GM19328 (cell line): Measurements from ENCODE around the gene GIPC3.
"Not testable (repeated sequence)": the region's sequence is repeated elsewhere in the genome, so short reads cannot be mapped to it uniquely, and the experiment has no call there.

Experiments
- ATAC-seq: cut with Tn5 transposase; IDR thresholded peaks from one replicate; pipeline ENCODE4 v1.9.1; 2021; ENCODE audit warnings: mild to moderate bottlenecking, moderate library complexity; ENCODE audit not compliant: unreplicated experiment

The GIPC3 gene

GRCh38 chr19:3575949-3576673 is 9.2 kb upstream of the GIPC3 start:
- ATAC-seq, result no peak

DNA sequence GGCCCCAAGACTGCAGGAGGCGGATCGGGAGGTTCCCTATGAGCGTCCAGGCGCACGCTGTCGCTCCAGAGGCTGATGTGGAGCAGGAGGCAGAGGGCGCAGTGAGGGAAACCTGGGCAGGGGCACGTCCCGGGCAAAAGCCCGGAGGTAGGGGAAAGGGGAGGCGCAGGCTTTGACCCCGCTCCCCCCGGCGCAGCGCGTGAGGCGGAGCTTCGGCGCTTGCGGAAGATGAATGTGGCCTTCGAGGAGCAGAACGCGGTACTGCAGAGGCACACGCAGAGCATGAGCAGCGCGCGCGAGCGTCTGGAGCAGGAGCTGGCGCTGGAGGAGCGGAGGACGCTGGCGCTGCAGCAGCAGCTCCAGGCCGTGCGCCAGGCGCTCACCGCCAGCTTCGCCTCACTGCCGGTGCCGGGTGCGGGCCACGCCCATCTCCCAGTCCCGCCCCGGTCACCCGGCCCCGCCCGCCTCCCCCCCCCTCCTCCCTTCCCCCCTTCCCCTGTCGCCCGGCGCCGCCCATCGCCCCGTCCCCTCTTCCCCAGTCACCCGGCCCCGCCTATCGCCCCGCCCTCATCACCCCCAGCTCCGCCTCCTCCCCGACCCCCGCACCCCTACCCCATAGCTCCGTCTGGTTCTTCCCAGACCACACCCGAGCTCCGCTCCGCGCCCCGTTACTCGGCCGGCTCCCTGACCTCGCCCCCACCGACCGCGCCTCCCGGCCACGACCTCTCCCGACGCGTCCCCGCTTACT is 8.4 kb upstream of the GIPC3 start:
- ATAC-seq, result no peak

- no peak for ATAC-seq
Measured at GRCh38 chr19:3577723-3578344, 7.4 kb upstream of the GIPC3 start.

GRCh38 chr19:3578390-3578789 is 6.9 kb upstream of the GIPC3 start:
- no peak for ATAC-seq

DNA sequence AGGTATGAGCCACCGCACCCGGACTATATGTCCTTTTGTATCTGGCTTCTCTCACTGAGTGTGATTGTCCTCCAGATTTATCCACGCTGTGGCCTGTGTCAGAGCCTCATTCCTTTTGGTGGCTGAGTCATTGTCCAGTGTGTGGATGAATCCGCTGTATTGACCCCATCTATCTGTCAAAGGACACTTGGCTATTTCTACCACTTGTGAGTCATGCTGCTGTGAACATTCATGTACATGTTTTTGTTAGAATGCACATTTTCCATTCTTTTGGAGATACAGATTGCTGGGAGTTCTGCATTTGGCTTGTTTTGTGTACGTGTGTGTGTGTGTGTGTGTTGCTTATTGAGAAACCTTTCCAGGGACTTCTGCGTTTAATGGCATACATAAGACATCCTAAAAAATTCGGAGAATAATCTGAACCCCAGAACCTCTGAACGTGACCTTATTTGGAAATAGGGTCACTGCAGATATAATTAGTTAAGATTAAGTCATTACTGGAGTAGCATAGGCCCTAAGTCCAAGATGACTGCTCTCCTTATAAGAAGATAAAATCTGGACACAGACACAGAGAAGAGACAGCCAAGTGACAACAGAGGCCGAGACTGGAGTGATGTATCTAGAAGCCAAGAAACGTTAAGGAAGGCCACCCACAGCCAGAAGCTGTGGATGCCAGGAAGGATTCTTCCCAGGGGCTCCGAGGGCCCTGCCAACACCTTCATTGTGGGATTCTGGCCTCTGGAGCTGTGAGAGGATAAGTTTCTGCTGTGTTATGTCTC is 4.9 kb upstream of the GIPC3 start:
- ATAC-seq, result no peak

DNA sequence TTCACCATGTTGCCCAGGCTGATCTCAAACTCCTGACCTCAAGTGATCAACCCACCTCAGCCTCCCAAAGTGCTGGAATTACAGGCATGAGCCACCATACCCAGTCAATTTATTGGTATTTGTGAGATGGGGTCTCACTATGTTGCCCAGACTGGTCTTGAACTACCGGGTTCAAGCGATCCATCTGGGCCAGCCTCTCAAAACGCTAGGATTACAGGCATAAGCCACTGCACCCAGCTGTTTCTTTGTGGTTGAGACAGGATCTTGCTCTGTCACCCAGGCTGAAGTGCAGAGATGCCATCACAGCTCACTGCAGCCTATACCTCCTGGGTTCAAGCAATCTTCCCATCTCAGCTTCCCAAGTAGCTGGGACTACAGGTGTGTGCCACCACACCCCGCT is 3.5 kb upstream of the GIPC3 start:
- ATAC-seq, result not testable (repeated sequence)

- not testable (repeated sequence) for ATAC-seq
Measured at GRCh38 chr19:3584036-3584802, 1.1 kb upstream of the GIPC3 start.

- ATAC-seq, result no peak
Measured at GRCh38 chr19:3586127-3586626, 899 bp downstream of the GIPC3 start.

- ATAC-seq, result no peak
Measured at GRCh38 chr19:3586707-3587346, 1.5 kb downstream of the GIPC3 start.

GRCh38 chr19:3589439-3589838 is 4.2 kb downstream of the GIPC3 start:
- ATAC-seq, result no peak

GRCh38 chr19:3589949-3590348 is 4.7 kb downstream of the GIPC3 start:
- no peak for ATAC-seq

DNA sequence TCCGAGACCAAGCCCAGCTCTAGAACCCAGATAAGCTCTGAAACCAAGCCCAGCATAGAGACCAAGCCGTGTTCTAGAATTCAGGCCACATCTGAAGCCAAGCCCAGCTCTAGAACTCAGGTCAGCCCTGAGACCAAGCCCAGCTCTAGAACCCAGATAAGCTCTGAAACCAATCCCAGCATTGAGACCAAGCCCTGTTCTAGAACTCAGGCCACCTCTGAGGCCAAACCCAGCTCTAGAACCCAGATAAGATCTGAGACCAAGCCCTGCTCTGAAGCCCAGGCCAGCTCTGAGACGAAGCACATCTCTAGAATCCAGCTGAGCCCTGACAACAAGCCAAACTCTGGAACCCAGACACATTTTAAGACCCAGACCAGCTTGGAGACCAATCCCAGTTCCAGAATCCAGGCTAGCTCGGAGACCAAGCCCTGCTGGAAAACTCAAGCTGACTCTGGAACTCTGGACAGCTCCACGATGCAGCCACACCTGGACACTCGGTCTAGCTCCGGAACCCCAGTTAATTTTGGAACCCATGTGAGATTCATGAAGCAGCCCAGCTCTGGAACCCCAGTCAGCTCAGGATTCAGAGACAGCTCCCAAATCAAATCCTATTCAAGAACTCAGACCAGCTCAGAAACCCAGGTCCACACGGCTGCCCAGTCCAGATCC is 5.8 kb downstream of the GIPC3 start:
- ATAC-seq, result no peak

DNA sequence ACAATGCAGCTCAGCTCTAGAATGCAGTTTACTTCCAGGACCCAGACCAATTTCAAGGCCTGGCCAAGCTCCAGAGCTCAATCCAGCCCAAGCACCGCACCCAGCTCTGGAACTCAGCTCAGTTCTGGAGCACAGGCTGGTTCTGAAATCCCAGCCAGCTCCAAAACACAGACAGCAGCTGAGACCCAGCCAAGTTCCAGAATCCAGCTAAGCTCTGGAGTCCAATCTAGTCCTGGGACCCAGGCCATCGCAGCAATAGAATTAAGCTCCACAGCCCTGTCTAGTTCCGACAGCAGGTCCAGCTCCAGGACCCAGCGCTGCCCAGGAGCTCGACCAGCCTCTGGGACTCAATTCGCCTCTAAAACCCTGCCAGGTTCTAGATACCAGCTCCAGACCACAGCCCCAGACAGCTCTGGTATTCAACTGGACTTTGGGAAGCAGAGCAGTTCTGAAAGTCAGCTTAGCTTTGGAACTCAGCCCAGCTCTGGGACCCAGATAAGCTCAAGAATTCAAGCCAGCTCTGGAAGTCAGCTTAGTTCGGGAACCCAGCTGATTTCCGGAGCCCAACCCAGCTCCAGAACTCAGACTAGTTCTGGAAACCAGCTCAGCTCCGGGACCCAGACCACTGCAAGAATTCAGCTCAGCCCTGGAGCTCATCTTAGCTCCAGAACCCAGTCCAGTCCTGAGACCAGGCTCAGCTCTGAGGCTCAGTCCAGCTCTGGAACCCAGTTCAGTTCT is 6.8 kb downstream of the GIPC3 start:
- no peak for ATAC-seq

GRCh38 chr19:3593156-3593555 is 7.9 kb downstream of the GIPC3 start:
- no peak for ATAC-seq

DNA sequence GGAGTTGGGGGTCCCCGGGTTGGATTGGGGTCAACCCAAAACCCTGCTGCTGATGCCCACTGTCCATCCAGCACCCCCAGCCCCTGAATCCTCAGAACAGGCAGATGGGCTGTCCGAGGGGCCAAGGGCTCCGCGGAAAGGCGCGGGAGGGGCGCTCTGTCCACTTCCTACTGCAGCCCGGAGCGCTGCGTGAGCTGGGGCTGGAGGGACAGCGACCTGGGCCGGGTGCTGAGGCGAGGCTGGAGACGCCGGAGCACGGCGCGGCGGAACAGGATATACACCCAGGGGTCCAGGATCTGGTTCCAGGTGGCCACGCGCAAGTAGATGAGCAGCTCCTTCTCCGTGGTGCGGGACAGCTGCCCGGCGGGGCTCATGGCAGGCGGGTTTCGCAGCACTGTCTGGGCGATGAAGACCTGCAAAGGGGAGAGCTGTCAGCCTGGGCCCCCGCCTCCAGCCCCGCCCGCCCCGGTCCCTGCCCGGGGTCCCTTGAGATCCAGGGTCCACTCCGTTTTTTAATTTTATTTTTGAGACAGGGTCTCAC is 10.3 kb downstream of the GIPC3 start:
- no peak for ATAC-seq

DNA sequence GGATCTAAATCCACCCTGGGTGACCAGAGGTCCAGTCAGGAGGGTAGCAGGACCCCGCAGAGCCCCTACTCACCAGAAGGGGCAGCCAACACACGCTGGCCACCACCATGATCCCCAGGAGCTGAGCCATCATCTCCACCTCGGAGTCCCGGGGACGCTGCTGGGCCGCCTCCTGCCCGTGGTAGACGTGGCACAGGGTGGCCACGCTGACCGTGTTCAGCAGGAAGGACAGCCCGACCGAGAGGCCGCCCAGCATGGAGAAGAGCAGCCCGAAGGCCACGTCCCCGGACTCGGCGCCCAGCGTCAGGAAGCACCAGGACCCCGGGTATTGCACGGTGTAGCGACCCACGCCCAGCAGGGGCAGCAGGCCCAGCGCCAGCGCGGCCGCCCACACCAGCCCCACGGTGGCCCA is 14.5 kb downstream of the GIPC3 start:
- no peak for ATAC-seq

- ATAC-seq, result no peak
Measured at GRCh38 chr19:3601021-3601420, 15.7 kb downstream of the GIPC3 start.

GRCh38 chr19:3603121-3603811 is 18.0 kb downstream of the GIPC3 start:
- no peak for ATAC-seq
